SK-N-DZ (cell line): ENCODE results near the gene PTPRK.
A peak's percentile ranks its signal among the peaks of the same experiment; 100 is the strongest.

Source experiments
- DNase-seq: peaks from one replicate; pipeline ENCODE4 v3.0.0-alpha.2; 2015; ENCODE audit warnings: low spot score

The PTPRK gene

GRCh38 chr6:128389820-128390534, 130.4 kb downstream of the PTPRK start:
- no peak for DNase-seq

- DNase-seq = no peak
Measured at GRCh38 chr6:128388380-128388779, 132.0 kb downstream of the PTPRK start.

GRCh38 chr6:128380891-128381290, 139.5 kb downstream of the PTPRK start:
- no peak for DNase-seq

GRCh38 chr6:128379577-128379976, 140.8 kb downstream of the PTPRK start:
- no peak for DNase-seq

GRCh38 chr6:128376952-128377503, 143.4 kb downstream of the PTPRK start:
- DNase-seq = no peak

GRCh38 chr6:128371136-128371535, 149.3 kb downstream of the PTPRK start:
- DNase-seq = no peak

- DNase-seq = no peak
Measured at GRCh38 chr6:128370072-128370471, 150.3 kb downstream of the PTPRK start.

GRCh38 chr6:128368213-128368944, 152.0 kb downstream of the PTPRK start:
- DNase-seq = no peak

GRCh38 chr6:128367437-128367836, 153.0 kb downstream of the PTPRK start:
- no peak for DNase-seq

GRCh38 chr6:128365520-128366160, 154.8 kb downstream of the PTPRK start:
- DNase-seq = no peak

- no peak for DNase-seq
Measured at GRCh38 chr6:128364766-128365519, 155.5 kb downstream of the PTPRK start.

GRCh38 chr6:128363020-128363813, 157.2 kb downstream of the PTPRK start:
- no peak for DNase-seq

- no peak for DNase-seq
Measured at GRCh38 chr6:128361378-128361777, 159.0 kb downstream of the PTPRK start.

GRCh38 chr6:128358244-128358776, 162.1 kb downstream of the PTPRK start:
- no peak for DNase-seq

GRCh38 chr6:128357392-128358130, 162.8 kb downstream of the PTPRK start:
- DNase-seq = no peak

GRCh38 chr6:128352366-128352765, 168.0 kb downstream of the PTPRK start:
- DNase-seq = no peak

- DNase-seq = no peak
Measured at GRCh38 chr6:128351255-128351514, 169.2 kb downstream of the PTPRK start.

- no peak for DNase-seq
Measured at GRCh38 chr6:128350416-128351254, 169.8 kb downstream of the PTPRK start.

GRCh38 chr6:128347123-128347522, 173.3 kb downstream of the PTPRK start:
- peak; percentile 35 for DNase-seq
